Right lobe of liver (tissue), 6 donors: ENCODE data around the gene THAP7. TPM values are rescaled to one million over a fixed set of nuclear protein-coding genes. Genes with fewer than 3 reads are reported as not detected.

ENCODE experiments used
- ATAC-seq, 4 donors: fragments of 200-7000 bp; cut with Tn5 transposase; one replicate each; pipeline ENCODE4 v1.9.1; 2020; ENCODE audit warnings: mild to moderate bottlenecking in 4 of 4, moderate library complexity in 4 of 4
- DNase-seq, 3 donors: peaks; one replicate each; pipeline ENCODE4 v3.0.0-alpha.2; 2020
- H3K27ac ChIP-seq, 3 donors: fragments of 200-600 bp; one replicate each; pipeline ENCODE4 v1.8.0; 2022
- H3K27me3 ChIP-seq, 2 donors: fragments of 200-600 bp; one replicate each; pipeline ENCODE4 v1.8.0; 2022
- H3K36me3 ChIP-seq, 4 donors: fragments of 200-600 bp; sonication (generic) in 1 of 4; one replicate each; pipeline versions ENCODE4 v1.5.1 to v1.8.0; 2017 to 2022; ENCODE audit warnings: control low read depth in 1 of 4
- H3K4me1 ChIP-seq, 4 donors: fragments of 200-600 bp; sonication (generic) in 1 of 4; one replicate each; pipeline versions ENCODE4 v1.5.1 to v1.8.0; 2017 to 2022; ENCODE audit warnings: control low read depth in 1 of 4
- H3K4me3 ChIP-seq, 3 donors: fragments of 200-600 bp; one replicate each; pipeline ENCODE4 v1.8.0; 2022
- H3K9me3 ChIP-seq, 4 donors: fragments of 200-600 bp; sonication (generic) in 1 of 4; one replicate each; pipeline versions ENCODE4 v1.5.1 to v1.8.0; 2017 to 2022; ENCODE audit warnings: control low read depth in 1 of 4
- POLR2A ChIP-seq: fragments of 450-650 bp; IDR thresholded peaks from one replicate; pipeline ENCODE4 v1.6.1; 2017; ENCODE audit warnings: antibody characterized with exemption, mild to moderate bottlenecking
- WGBS: methylation state at CpG from one replicate; pipeline ENCODE4 v1.1.6; 2018; ENCODE audit warnings: low coverage, low lambda C conversion rate; ENCODE audit not compliant: insufficient coverage; ENCODE audit errors: missing lambda C conversion rate; 5-methylcytosine and 5-hydroxymethylcytosine counted together
- intact Hi-C, 2 donors: fragments of 100-400 bp; cut with DNase I; formaldehyde crosslinking; loops; one replicate each; pipeline versions ENCODE4 v1.11.2 to v1.14.1; 2022
- total RNA-seq, 6 experiments: library from RNA; depleted of rRNA in 2 of 6; stranded (reverse); fragments of >200 nt in 2 of 6; fragmentation: NEBNext Ultra II Directional in 3 of 6; extraction: Animal tissue kit (Norgen Biotek cat#: 25700) in 3 of 6; gene quantifications; one replicate each; pipeline versions ENCODE4 v1.1.0 to v1.2.4, GENCODE V29; 2016 to 2023
- TF ChIP-seq, protein P1 (sequence below), 4 donors: fragments of 200-600 bp in 3 of 4; fragments of 450-650 bp in 1 of 4; IDR thresholded peaks; one replicate each; pipeline versions ENCODE4 v1.5.1 to v1.8.0; 2016 to 2022; ENCODE audit warnings: antibody characterized with exemption in 4 of 4, mild to moderate bottlenecking in 2 of 4
- donor health status: DM: no; HTN: yes; CAD: no.
- donor health status: DM: no; HTN: no; CAD: no.
- donor health status: DM: no; HTN: no; CAD: no.
- donor health status: DM: no; HTN: yes; CAD: no.
- donor health status: DM: no; HTN: yes; CAD: no.

THAP7 gene
- total RNA-seq, 6 experiments from 2014 or later, result 9.3 to 32.5 (median 15.6) TPM

DNA sequence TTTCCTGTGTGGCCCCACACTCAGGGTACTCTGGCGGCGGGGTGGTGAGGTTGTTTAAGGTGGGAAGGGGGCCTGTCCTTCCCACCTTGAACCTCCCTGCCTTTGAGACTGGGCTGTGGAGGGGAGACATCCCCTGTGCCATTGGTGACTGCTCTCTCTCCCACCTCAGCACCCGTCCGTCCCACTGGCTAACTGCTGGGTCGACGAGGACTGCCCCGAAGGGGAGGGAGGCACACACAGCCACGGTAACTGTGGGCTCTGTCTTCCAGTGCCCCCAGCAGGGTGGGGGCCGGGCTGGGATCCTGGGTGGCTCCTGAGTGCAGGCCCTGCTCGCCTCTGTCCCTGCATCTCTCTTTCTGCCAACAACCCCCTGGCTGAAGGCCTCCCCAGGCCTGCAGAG is 20.6 kb upstream of the THAP7 start:
- no peaks in the 10 kb centered on the region for H3K36me3 ChIP-seq
- 33% methylated on average over 2 of the region's 10 CpGs for WGBS
- intact Hi-C loops, result no loop called here
- TF ChIP-seq, protein P1, sequence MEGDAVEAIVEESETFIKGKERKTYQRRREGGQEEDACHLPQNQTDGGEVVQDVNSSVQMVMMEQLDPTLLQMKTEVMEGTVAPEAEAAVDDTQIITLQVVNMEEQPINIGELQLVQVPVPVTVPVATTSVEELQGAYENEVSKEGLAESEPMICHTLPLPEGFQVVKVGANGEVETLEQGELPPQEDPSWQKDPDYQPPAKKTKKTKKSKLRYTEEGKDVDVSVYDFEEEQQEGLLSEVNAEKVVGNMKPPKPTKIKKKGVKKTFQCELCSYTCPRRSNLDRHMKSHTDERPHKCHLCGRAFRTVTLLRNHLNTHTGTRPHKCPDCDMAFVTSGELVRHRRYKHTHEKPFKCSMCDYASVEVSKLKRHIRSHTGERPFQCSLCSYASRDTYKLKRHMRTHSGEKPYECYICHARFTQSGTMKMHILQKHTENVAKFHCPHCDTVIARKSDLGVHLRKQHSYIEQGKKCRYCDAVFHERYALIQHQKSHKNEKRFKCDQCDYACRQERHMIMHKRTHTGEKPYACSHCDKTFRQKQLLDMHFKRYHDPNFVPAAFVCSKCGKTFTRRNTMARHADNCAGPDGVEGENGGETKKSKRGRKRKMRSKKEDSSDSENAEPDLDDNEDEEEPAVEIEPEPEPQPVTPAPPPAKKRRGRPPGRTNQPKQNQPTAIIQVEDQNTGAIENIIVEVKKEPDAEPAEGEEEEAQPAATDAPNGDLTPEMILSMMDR (IDR thresholded peaks at IDR 0.05), result no peak
- TF ChIP-seq POLR2A, result no peak
- H3K27me3 ChIP-seq, result no peaks in the 10 kb centered on the region
- no peak overlapping the region for H3K4me3 ChIP-seq
- DNase-seq (no peak), ATAC-seq (no peak)
- no peak overlapping the region for H3K27ac ChIP-seq
- no peaks in the 10 kb centered on the region for H3K4me1 ChIP-seq
- no peaks in the 10 kb centered on the region for H3K9me3 ChIP-seq

DNA sequence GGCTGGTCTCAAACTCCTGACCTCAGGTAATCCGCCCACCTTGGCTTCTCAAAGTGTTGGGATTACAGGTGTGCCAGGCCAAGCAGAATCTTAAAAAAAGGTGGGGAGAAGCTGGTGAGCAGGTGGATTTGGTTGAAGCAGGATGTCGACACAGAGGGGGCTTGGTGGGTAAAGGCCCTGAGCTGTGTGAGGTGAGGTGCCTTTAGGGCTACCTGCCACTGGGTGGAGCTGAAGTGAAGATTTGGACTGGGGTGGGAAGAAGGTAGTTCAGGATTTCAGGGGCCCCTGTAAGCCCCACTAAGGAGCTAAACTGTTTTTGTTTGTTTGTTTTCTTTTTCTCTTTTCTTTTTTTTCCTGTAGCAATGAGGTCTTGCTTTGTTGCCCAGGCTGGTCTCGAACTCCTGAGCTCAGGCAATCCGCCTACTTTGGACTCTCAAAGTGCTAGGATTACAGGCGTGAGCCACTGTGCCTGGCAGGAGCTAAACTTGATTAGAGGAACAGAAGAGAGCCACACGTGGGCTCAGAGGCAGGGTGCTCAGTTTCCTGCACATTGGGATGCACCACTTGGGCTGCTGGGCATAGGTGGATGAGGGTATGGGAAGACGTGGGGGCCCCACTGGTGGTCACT is 19.0 kb upstream of the THAP7 start:
- no peaks in the 10 kb centered on the region for H3K27me3 ChIP-seq
- no peaks in the 10 kb centered on the region for H3K9me3 ChIP-seq
- H3K4me1 ChIP-seq, result no peaks in the 10 kb centered on the region
- H3K27ac ChIP-seq, result no peak overlapping the region
- H3K36me3 ChIP-seq, result no peaks in the 10 kb centered on the region
- H3K4me3 ChIP-seq, result no peak overlapping the region
- WGBS, result 52% methylated on average over 7 of the region's 7 CpGs
- intact Hi-C loops, result no loop called here
- TF ChIP-seq, protein P1 (IDR thresholded peaks at IDR 0.05), result peak in 2 of 4 donors; percentile 14 to 32
- TF ChIP-seq POLR2A, result no peak
- DNase-seq, result no peak
- ATAC-seq, result no peak

DNA sequence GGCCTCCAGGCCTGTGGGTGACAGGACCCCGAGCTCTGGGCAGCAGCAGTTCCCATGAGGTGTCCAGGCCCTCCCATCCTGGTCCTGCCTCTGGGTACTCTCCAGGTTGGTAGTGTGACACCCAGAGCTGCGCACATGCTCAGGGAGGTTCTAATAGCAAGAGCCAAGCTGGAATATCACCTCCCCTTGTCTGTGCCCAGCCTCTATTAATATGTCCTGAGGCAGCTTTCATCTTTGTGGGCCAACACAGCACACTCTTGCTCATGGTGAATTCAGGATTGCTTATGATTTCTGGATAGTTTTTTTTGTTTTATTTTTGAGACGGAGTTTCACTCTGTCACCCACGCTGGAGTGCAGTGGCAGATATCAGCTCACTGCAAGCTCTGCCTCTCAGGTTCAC is 16.4 kb upstream of the THAP7 start:
- H3K36me3 ChIP-seq, result no peaks in the 10 kb centered on the region
- no peaks in the 10 kb centered on the region for H3K27me3 ChIP-seq
- intact Hi-C loops, result no loop called here
- TF ChIP-seq, protein P1 (IDR thresholded peaks at IDR 0.05), result no peak
- TF ChIP-seq POLR2A, result no peak
- DNase-seq (no peak), ATAC-seq (no peak)
- 92% methylated on average over 3 of the region's 4 CpGs for WGBS
- H3K9me3 ChIP-seq, result no peaks in the 10 kb centered on the region
- H3K27ac ChIP-seq, result no peak overlapping the region
- H3K4me3 ChIP-seq, result no peak overlapping the region
- H3K4me1 ChIP-seq, result peaks cover 0 to 6% (median 0%) of the 10 kb centered on the region in 4 donors

DNA sequence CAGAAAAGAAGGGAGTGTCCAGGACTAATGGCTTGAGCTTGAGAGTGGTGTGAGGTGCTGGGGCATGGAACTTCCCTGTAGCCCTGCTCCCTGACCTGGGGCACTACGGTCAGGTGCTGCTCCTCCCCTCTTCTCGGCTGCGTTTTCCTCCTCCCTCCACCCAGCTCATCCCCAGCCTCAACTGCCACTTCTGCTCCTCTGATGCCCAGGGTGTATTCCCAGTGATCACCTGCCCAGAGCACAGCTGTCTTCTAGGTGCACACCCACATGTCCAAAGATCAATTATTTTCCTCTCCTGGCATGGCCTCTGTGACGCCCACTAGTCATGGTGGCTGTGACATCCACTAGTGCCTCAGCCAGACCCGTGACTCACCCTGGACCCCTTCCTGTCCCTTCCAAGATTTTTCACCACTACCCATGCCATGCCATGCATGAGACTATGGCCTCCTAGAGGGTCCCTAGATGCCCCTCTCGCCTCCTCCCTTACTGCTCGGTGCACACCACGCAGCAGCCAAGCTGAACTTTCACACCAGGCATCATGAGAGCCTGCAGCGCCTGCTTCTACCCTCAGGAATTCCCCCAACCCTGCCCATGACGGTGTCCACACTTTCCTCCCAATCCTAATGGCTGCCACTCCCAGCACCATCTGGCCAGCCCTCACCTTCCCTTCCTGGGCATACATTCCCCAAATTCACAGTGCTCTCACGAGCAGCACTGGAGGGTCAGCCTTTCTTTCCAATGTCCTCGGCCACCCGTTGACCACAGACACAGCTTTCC is 14.9 kb upstream of the THAP7 start:
- 70% methylated on average over 7 of the region's 13 CpGs for WGBS
- no peaks in the 10 kb centered on the region for H3K9me3 ChIP-seq
- intact Hi-C loops, result no loop called here
- no peaks in the 10 kb centered on the region for H3K36me3 ChIP-seq
- DNase-seq (no peak), ATAC-seq (no peak)
- peaks cover 0 to 6% (median 0%) of the 10 kb centered on the region in 4 donors for H3K4me1 ChIP-seq
- no peak overlapping the region for H3K4me3 ChIP-seq
- no peak for TF ChIP-seq POLR2A
- TF ChIP-seq, protein P1 (IDR thresholded peaks at IDR 0.05), result no peak
- no peak overlapping the region for H3K27ac ChIP-seq
- no peaks in the 10 kb centered on the region for H3K27me3 ChIP-seq
